ENCODE data around the gene CDK10.
"Not testable (repeated sequence)": the region's sequence is repeated elsewhere in the genome, so short reads cannot be mapped to it uniquely, and the experiment has no call there.

Gene CDK10

GRCh38 chr16:89686520-89687091 lies at the start of gene CDK10:
TSS of gene CDK10 (plus strand) at chr16:89686689. CDS start at chr16:89686711, 22 bp downstream.
- DNase-seq, result peak; percentile 78

DNA sequence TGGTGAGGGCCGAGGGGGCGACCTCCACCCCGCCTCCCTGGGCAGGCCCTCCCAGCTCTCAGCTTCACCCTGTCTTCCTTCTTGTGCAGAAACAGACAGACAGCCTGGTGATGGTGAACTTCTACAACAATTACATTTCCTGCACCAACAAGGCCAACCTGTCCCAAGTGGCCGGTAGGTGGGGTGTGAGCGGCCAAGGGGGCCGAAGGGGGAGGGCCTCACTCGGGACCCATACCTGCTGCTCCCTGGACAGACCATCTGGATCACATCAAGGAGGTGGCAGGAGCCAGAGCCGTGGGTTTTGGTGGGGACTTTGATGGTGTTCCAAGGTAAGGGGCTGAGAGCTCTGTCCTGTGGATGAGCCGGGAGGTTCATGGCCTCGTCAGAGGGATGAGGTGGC lies 49.1 kb upstream of the CDK10 start:
- no peak for DNase-seq

DNA sequence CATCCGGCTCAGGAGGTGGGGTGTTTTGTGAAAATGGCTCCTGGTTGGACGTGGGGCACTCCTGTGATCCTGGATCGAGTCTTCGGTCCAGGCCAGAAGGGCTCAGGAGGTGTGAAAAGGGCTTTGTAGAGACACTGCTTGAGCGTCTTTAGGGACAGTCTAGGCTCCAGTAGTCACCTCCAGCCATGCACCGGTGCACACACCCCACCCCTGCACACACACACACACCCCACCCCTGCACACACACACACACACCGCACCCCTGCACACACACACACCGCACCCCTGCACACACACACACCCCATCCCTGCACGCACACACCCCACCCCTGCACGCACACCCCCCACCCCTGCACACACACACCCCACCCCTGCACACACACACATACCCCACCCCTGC lies 48.0 kb upstream of the CDK10 start:
- no peak for DNase-seq

DNA sequence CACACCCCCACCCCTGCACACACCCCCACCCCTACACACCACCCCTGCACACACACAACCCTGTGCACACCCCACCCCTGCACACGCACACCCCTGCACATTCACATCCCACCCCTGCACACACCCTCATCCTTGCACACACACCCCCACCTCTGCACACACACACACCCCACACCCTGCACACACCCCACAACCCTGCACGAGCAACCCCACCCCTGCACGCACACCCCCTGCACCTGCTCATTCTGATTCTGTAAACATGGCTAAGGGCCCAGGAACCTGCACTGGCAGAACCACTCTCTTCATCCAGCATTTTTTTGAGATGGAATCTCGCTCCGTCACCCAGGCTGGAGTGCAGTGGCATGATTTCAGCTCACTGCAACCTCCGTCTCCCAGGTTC lies 47.1 kb upstream of the CDK10 start:
- DNase-seq, result no peak

DNA sequence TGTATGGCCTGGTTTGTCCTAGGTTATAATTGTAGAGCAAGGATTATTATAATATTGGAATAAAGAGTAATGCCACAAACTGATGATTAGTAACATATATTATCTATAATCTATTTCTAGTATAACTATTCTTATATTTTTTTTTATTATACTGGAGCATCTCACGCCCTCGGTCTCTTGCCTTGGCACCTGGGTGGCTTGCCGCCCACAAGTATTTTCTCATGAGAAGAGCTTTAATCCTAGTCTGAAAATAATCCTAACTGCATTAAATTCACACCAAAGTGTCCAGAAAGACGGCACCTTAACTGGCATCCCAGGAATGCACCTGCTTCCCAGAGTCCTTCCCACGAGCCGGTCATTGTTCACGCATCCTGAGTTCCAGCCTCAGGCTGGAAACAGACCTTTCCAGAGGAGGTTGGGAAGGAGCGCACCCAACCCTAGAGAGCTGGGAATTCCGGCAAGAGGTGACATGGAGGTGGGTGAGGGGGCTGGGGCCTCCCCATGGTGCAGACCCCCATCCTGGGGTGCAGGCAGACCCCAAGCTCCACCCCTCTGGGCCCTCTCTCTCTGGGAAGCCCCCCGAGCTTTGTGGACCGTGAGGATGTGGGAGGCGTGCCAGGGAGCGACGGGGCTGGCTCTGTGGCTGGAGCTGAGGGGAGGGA lies 44.9 kb upstream of the CDK10 start:
- no peak for DNase-seq

DNA sequence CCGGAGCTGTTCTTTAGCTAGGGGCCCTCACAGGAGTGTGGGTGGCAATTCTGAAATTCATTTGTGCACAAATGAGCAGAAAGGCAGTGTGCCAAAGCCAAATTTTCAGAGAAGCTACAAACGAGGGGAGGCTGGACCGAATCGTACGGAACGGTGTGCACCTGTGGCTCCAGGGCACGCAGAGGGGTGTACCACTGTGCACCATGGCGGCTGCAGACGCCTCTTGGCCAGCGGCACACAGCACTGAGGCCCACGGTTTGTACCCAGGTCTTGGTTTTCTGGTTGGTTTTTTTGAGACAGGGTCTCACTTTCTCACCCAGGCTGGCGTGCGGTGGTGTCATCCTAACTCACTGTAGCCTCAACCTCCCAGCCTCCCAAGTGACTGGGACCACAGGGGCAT lies 43.9 kb upstream of the CDK10 start:
- DNase-seq, result no peak

GRCh38 chr16:89643769-89644300 lies 42.7 kb upstream of the CDK10 start:
- no peak for DNase-seq

GRCh38 chr16:89645122-89645521 lies 41.4 kb upstream of the CDK10 start:
- no peak for DNase-seq

DNA sequence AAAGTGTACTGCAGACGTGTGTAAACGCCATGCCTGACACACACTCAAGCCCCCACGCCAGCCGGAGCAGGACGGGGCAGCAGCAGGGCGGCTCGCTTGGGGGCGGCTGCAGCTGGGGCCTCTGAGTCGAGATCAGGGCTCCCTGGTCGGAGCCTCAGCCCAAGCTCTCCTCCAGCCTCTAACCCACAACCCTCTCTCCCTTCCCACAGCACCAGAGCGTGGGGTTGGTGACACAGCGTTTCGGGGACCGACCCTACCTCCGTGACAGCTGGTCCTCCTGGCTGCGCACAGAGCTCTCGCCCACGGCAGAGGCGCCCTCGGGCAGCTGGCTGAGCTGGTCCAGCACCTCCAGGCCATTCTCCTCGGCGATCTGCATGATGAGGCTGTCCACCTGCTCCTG lies 40.2 kb upstream of the CDK10 start:
- no peak for DNase-seq

GRCh38 chr16:89646906-89647305 lies 39.6 kb upstream of the CDK10 start:
- DNase-seq, result no peak

DNA sequence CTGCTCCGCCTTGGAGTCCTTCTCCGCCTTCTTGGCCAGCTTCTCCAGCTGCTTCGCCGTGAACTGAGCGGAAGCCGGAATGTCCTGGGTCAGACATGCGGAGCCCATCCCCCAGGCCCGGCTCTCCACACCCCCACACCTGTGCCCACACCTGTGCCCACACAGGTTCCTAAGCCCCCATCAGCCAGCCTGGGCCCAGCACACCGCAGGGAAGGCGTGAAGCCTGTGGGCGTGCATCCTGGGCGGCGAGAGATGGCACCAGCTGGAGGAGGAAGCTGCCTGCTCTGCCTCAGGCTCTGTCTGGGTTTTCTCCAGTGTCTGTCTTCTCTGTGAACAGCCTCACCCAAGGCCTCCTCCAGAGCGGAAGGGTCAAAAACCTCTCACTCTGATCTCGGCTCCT lies 34.9 kb upstream of the CDK10 start:
- DNase-seq, result no peak

DNA sequence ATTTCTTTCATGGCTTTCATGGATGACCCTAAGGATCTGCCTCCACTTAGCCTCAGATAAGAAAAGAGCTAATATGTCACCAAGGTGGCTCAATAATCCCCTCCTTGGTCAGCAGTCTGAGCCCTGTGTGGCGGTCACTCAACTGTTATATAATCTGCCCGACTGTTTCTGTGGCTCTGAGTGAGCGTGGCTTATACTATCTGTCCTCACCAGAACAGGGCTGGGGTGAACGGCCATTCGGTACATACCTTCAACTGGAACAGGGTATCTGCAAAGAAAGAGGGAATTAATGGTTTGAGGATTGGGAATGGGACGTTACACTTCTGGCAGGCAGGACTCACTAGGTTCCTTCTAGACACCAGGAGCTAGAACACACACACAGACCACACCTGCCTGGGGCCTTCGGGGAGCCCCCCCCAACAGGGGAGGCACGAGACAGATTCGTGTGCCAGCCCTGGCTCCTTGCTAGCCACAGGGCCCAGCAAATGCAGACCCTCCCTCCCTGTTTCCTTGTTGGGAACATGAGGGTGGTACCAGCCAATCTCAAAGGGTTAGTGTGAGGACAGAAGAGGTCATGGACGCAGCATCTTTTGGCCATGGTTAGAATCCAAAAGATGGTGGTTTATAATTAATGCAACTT lies 32.7 kb upstream of the CDK10 start:
- DNase-seq, result no peak

- DNase-seq, result no peak
These were observed 31.3 kb upstream of the CDK10 start for GRCh38 chr16:89655062-89655643.

DNA sequence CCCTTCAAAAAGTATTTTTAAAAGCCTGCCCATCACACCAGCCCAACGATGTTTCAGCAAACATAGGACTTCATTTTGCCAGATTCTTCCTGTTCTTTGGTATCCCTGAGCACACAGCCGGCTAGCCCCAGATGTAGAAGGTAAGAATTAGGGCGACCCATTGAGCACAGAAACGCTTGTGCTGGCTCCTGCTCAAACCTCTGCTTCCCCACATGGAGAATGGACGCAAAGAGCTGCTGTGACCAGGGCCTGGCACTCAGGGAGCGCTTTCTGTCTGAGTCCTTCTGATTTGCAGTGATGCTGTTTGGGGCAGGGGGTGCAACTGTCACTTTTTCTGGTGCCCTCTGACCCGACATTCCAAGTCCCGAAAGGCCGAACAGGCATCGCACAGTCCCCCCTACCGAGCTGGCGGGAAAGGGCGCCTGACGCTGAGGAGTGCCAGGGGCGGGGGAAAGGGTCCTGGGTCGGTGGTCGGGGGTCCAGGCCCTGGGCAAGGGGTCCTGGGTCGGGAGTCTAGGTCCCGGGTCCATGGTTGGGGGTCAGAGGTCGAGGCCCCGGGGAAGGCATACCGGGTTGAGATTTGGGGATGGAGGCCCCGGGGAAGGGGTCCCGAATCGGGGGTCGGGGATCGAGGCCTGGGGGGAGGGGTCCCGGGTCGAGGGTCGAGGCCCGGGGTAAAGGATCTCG lies 29.9 kb upstream of the CDK10 start:
- DNase-seq, result no peak

- DNase-seq, result peak; percentile 81
These were observed 28.9 kb upstream of the CDK10 start, which contains the start of the genes CHMP1A and SPATA33 for GRCh38 chr16:89657442-89658220. TSS of gene CHMP1A (minus strand) at chr16:89657708. CDS start at chr16:89657588, 120 bp downstream. TSS of gene SPATA33 (plus strand) at chr16:89657836. CDS start at chr16:89657912, 76 bp downstream.

DNA sequence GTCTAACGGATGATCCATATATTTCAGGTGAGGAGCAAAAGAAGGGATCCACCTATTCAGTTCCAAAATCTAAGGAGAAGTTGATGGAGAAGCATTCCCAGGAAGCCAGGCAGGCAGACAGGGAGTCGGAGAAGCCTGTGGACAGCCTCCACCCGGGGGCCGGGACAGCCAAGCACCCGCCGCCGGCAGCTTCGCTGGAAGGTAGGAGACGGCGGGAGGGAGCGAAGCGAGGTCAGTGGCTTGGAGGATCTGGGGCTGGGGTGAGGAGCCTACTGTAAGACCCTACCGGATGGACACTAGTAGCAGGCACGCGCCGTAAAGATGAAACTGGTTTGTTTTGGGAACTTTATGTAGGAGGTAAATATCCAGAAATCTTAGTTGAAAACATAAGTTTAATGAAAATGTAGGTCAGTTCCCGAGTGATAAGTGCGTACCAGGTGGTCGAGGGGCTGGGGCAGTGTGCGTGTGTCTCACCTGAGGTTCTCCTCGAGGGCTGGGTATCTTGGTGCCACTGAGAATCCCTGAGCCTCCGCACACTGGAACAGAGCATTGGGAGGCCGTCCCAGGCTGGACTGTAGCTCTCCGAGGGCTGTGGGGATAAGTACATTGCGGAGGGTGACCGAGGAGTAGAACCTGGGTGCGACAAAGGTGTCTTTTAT lies 28.1 kb upstream of the CDK10 start:
- DNase-seq, result no peak

DNA sequence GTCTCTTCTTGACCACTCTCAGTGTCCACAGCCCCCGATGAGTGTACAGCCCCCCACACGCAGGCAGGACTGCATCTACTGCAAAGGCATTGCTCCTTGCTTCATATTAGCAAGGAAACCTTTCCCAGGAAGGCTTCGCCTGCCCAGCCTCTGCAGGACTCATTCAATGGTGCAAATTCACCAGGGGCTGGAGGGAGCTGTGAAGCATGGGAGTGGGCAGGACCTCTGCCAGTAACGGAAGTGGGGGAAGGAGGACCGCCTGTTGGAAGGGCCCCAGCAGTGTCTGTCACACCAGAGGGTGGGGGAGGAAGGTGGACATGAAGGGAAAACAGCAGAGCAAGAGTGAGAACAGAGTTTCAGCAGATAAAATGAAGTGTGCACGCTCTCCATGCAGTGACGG lies 26.3 kb upstream of the CDK10 start:
- no peak for DNase-seq

- DNase-seq, result no peak
These were observed 25.3 kb upstream of the CDK10 start for GRCh38 chr16:89661215-89661614.

- DNase-seq, result not testable (repeated sequence)
These were observed 22.3 kb upstream of the CDK10 start for GRCh38 chr16:89664238-89664637.

DNA sequence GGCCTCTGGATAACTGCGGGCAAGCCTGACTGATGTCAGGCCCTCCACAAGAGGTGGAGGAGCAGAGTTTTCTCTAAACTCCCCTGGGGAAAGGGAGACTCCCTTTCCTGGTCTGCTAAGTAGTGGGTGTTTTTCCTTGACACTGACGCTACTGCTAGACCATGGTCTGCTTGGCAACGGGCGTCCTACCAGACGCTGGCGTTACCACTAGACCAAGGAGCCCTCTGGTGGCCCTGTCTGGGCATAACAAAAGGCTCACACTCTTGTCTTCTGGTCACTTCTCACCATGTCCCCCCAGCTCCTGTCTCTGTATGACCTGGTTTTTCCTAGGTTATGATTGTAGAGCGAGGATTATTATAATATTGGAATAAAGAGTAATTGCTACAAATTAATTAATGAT lies 19.5 kb upstream of the CDK10 start:
- not testable (repeated sequence) for DNase-seq

- no peak for DNase-seq
These were observed 18.9 kb upstream of the CDK10 start for GRCh38 chr16:89667633-89668032.

GRCh38 chr16:89668790-89669158 lies 17.7 kb upstream of the CDK10 start:
- no peak for DNase-seq
